ENCODE results near the gene MMP24.
"Not testable (repeated sequence)": the region's sequence is repeated elsewhere in the genome, so short reads cannot be mapped to it uniquely, and the experiment has no call there.

MMP24 gene

DNA sequence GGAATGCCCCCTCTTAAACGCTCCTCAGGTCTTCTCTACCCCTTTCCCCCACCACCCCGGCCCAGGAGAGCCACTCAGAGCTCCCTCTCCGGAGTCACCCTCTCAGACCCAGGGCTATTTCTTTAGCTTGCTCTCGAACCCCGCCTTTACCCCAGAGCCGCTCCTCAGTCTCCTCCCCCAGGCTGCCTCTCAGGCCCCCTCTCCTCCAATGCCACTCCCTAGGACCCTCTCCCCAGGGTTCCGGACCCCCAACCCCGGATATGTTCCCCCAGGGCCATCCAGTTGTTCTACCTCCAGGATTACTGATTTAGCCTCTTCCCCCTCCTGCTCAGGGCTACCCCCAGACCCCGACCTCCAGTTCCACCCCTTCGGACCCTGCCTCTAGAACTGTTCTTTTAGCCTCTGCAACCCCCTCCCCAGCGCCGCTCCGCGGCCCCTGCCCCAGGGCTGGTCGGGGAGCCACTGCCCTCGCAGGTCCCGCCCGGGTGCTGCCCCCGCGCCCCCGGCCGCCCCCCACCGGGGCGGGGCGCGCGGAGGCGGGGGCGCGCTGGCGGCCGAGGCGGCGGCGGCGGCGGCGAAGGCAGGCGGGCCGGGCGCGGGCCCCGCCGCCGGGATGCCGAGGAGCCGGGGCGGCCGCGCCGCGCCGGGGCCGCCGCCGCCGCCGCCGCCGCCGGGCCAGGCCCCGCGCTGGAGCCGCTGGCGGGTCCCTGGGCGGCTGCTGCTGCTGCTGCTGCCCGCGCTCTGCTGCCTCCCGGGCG lies at the start of gene MMP24:
Gene MMP24, plus strand, starts transcription at position 565 of the 758 bp plus-strand sequence. Its CDS starts 49 bp downstream, at position 614.
- peak within 1 kb of the TSS; percentile 1 for H3K4me3 ChIP-seq (ENCODE audit: low read depth, low read length)
- no peak for TF ChIP-seq CTCF (IDR thresholded peaks at IDR 0.05; ENCODE audit: low read depth, low read length)
- no peak for DNase-seq (ENCODE audit: low read depth, low spot score)
- in situ Hi-C loops (cut with HindIII; ENCODE audit: low sequenced_read_pairs) = no loop called here

- TF ChIP-seq CTCF (IDR thresholded peaks at IDR 0.05; ENCODE audit: low read depth, low read length) = no peak
- in situ Hi-C loops (cut with HindIII; ENCODE audit: low sequenced_read_pairs) = no loop called here
- H3K4me3 ChIP-seq (ENCODE audit: low read depth, low read length) = no peak overlapping the region
- DNase-seq (ENCODE audit: low read depth, low spot score) = no peak
Measured at GRCh38 chr20:35179292-35180212, 46.9 kb upstream of the MMP24 start.

DNA sequence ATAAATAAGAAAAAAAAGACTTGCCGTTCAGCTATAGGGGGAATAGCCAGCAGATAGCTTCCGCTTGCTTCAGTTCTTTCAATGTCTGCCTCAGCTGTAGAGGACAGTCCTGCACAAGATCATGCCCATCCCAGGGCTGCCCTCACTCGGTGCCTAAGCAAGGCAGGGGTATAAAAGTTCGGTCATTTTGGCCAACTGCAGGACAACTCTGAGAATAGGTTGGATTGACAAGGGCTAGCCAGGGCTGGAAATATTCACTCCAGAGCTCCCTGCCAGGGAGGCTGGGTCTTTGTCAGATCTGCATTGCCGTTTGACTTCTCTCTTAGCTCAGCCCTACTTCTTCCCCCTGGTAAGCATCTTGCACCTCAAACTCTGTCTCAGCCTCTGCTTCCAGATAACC lies 46.2 kb upstream of the MMP24 start:
- in situ Hi-C loops (cut with HindIII; ENCODE audit: low sequenced_read_pairs) = no loop called here
- H3K4me3 ChIP-seq (ENCODE audit: low read depth, low read length) = no peak overlapping the region
- DNase-seq (ENCODE audit: low read depth, low spot score) = no peak
- no peak for TF ChIP-seq CTCF (IDR thresholded peaks at IDR 0.05; ENCODE audit: low read depth, low read length)

GRCh38 chr20:35181731-35182130 lies 44.8 kb upstream of the MMP24 start:
- in situ Hi-C loops (cut with HindIII; ENCODE audit: low sequenced_read_pairs) = no loop called here
- H3K4me3 ChIP-seq (ENCODE audit: low read depth, low read length) = no peak overlapping the region
- peak; percentile 50 for DNase-seq (ENCODE audit: low read depth, low spot score)
- no peak for TF ChIP-seq CTCF (IDR thresholded peaks at IDR 0.05; ENCODE audit: low read depth, low read length)

- in situ Hi-C loops (cut with HindIII; ENCODE audit: low sequenced_read_pairs); H3K4me3 ChIP-seq (ENCODE audit: low read depth, low read length); DNase-seq (ENCODE audit: low read depth, low spot score): not testable (repeated sequence)
Measured at GRCh38 chr20:35186691-35187289, 39.7 kb upstream of the MMP24 start.

GRCh38 chr20:35187584-35188190 lies 38.8 kb upstream of the MMP24 start:
- DNase-seq (ENCODE audit: low read depth, low spot score) = no peak
- in situ Hi-C loops (cut with HindIII; ENCODE audit: low sequenced_read_pairs) = no loop called here
- no peak overlapping the region for H3K4me3 ChIP-seq (ENCODE audit: low read depth, low read length)
- no peak for TF ChIP-seq CTCF (IDR thresholded peaks at IDR 0.05; ENCODE audit: low read depth, low read length)

- DNase-seq (ENCODE audit: low read depth, low spot score); in situ Hi-C loops (cut with HindIII; ENCODE audit: low sequenced_read_pairs); H3K4me3 ChIP-seq (ENCODE audit: low read depth, low read length): not testable (repeated sequence)
Measured at GRCh38 chr20:35189223-35189622, 37.3 kb upstream of the MMP24 start.

All from astrocyte of the spinal cord (primary cell).